Esophagus squamous epithelium (tissue), 4 donors: ENCODE results near the gene OS9.

ENCODE experiments used
- POLR2A ChIP-seq, 4 donors: fragments of 450-650 bp; IDR thresholded peaks; one replicate each; pipeline ENCODE4 v1.6.1; 2017; ENCODE audit warnings: antibody characterized with exemption in 4 of 4, mild to moderate bottlenecking in 4 of 4, moderate library complexity in 3 of 4
- TF ChIP-seq, protein P1 (sequence below), 6 experiments: fragments of 450-650 bp in 4 of 6; fragments of 200-600 bp in 2 of 6; sonication (generic) in 2 of 6; IDR thresholded peaks; one replicate each; pipeline ENCODE4 v1.5.1; 2016 to 2019; ENCODE audit warnings: antibody characterized with exemption in 6 of 6, mild to moderate bottlenecking in 4 of 6, moderate library complexity in 4 of 6

- TF ChIP-seq, protein P1, sequence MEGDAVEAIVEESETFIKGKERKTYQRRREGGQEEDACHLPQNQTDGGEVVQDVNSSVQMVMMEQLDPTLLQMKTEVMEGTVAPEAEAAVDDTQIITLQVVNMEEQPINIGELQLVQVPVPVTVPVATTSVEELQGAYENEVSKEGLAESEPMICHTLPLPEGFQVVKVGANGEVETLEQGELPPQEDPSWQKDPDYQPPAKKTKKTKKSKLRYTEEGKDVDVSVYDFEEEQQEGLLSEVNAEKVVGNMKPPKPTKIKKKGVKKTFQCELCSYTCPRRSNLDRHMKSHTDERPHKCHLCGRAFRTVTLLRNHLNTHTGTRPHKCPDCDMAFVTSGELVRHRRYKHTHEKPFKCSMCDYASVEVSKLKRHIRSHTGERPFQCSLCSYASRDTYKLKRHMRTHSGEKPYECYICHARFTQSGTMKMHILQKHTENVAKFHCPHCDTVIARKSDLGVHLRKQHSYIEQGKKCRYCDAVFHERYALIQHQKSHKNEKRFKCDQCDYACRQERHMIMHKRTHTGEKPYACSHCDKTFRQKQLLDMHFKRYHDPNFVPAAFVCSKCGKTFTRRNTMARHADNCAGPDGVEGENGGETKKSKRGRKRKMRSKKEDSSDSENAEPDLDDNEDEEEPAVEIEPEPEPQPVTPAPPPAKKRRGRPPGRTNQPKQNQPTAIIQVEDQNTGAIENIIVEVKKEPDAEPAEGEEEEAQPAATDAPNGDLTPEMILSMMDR (IDR thresholded peaks at IDR 0.05), result no peak
- TF ChIP-seq POLR2A (IDR thresholded peaks at IDR 0.05), result no peak
Measured at GRCh38 chr12:57736741-57737466, 43.0 kb downstream of the OS9 start.
